CD4-positive, alpha-beta T cell treated with Interleukin-4 for 4 hours (primary cell): ENCODE results near the gene OR4C3.
"Not testable (repeated sequence)": the region's sequence is repeated elsewhere in the genome, so short reads cannot be mapped to it uniquely, and the experiment has no call there.

Experiments used
- DNase-seq: peaks from one replicate; pipeline ENCODE4 v3.0.0-alpha.2; 2020

Gene OR4C3

DNA sequence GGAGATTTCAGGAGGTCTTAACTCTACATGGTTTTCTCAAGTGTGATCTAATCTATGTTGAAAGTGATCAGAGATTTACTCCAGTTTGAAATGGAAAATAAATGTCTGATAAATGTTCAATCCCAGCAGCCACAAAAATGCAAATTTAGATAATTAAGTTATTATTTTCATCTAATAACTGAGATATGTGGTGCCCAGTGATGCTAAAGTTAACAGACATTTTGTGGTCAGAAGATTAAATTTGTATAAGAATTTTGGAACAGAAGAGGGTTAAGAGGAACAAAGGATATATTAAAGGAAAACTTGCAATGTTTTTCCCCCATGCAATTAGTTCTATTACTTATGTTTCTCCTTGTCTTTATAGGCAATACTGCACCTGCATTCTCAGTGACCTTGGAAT lies at the start of gene OR4C3:
Gene OR4C3, plus strand, starts transcription at position 301 of the 400 bp plus-strand sequence. CDS start 102 bp downstream, outside the sequence.
- not testable (repeated sequence) for DNase-seq

GRCh38 chr11:48305923-48306322 lies 18.8 kb upstream of the OR4C3 start, which contains the start of gene OR4S1:
Gene OR4S1 (plus strand): TSS chr11:48306223. CDS start chr11:48306223, 0 bp downstream.
- DNase-seq = no peak

DNA sequence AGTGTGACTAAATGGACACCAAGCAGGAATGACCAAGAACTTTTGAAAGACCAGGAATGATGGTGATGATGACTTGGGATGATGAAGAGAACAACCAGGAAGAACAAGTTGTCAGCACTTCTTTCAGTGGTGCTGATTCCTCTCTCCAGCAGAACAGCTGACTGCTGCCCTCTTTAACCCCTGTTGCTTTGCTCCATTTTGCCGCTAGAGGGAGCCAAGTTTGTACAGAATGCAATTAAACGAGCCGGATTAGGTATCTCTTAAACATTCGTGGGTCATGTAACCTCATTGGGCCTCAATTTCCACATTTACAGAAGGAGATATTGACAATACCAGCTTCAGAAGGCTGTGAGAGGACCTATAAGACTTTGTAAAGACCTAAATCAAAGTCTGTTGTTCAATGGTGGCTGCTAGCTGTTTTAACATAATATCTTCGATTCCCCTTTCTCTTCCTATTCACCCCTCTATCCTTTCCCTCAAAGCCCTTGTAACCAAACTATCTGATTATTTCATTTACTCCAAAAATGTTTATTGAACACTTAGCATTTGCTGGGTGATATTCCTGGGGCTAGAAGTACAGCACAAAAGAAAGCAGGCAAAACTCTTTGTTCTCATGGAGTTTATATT lies 16.8 kb upstream of the OR4C3 start:
- DNase-seq = peak; percentile 73

DNA sequence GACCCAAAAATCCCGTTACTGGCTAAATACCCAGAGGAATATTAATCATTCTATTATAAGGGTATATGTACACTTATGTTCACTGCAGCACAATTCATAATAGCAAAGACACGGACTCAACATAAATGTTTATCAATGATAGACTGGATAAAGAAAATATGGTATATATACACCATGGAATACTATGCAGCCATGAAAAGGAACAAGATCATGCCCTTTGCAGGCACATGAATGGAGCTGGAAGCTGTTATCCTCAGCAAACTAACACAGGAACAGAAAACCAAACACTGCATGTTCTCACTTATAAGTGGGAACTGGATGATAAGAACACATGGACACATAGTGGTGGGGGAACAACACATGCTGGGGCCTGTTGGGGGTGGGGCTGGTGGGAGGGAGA lies 11.1 kb upstream of the OR4C3 start:
- DNase-seq = not testable (repeated sequence)

- not testable (repeated sequence) for DNase-seq
These were observed 4.9 kb upstream of the OR4C3 start for GRCh38 chr11:48319813-48320212.

DNA sequence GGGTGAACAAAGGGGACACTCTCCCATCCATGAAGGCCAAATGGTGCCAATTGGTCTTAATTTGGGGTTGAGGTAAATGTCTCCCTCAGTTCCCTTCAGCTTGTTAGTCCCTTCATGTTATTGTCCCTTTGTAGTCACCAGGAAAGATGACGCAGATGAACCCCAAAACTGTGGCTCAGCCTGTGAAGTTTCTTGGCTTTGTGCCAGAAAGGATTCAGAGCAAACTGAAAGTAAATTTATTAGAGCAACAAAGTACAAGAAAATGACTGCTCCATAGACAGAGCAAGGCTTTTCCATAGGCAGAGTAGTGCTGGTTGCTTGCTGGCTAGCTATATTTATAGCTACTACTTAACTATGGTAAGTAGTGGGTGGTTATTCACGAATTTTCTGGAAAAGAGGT lies 16.7 kb downstream of the OR4C3 start:
- peak; percentile 37 for DNase-seq

DNA sequence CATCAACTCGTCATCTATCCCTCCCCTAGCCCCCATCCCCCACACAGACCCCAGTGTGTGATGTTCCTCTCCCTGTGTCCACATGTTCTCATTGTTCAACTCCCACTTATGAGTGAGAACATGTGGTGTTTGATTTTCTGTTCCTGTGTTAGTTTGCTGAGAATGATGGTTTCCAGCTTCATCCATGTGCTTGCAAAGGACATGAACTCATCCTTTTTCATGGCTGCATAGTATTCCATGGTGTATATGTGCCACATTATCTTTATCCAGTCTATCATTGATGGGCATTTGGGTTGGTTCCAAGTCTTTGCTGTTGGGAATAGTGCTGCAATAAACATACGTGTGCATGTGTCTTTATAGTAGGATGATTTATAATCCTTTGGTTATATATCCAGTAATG lies 17.8 kb downstream of the OR4C3 start:
- DNase-seq = not testable (repeated sequence)

DNA sequence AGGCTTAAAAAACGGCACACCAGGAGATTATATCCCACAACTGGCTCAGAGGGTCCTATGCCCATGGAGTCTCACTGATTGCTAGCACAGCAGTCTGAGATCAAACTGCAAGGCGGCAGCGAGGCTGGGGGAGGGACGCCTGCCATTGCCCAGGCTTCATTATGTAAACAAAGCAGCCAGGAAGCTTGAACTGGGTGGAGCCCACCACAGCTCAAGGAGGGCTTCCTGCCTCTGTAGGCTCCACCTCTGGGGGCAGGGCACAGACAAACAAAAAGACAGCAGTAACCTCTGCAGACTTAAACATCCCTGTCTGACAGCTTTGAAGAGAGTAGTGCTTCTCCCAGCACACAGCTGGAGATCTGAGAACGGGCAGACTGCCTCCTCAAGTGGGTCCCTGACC lies 21.6 kb downstream of the OR4C3 start:
- peak; percentile 10 for DNase-seq

GRCh38 chr11:48354013-48354412 lies 29.3 kb downstream of the OR4C3 start:
- DNase-seq = no peak

DNA sequence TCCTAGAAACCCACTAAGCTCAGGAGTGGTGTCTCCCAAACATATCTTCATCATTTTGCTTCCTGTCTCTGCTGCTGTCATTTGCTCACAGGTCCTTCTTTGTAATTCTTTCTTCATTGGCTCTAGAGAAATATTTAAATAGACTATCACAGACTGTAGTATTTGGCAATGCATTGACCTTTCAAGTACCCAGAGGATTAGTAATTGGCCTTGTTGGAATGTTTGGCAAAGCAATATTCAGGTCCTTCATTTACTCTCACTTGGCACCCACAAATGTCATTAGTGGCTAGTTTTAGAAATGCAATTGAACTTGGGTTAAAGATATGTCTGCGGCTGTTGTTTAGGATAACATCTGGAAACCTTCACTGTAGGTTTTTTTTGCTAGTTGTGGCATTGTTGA lies 30.0 kb downstream of the OR4C3 start:
- DNase-seq = no peak

DNA sequence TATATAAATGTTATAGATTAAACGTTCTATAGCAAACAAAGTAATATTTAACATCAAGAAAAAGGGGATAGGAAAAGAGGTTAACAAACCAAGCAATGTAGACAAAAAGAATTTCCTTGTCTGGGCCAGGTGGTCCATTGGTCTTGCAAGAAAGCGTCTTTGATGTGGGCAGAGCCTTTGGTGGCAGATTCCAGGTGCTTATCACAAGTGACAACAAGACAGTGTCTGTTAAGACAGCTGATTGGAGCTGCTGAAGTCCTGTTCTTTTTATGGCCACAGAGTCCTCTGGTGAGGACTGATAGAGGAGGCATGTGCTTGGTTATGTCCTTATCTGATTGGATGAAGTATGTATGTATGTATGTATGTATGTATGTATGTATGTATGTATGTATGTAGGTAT lies 36.6 kb downstream of the OR4C3 start:
- DNase-seq = not testable (repeated sequence)

DNA sequence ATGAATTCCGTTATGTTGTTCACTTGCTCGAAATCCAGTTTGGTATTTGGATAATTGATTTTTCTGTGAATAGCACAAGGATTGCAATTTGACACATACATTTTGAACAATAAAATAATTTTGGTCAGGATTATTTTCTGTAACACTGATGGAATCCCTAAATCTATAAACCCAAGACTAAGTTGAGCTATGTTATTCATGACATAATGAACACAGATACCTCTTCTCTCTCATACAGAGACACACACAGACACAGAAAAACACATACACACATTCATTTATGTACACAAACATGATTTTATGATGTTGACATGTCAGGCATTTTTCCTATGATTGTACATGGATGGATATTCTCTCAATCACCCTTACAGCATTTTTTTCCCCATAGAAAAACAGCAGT lies 41.6 kb downstream of the OR4C3 start, which contains the start of gene OR4C5:
Gene OR4C5, minus strand, starts transcription at position 101 of the 400 bp plus-strand sequence. Its CDS starts 0 bp downstream, at position 101.
- DNase-seq = no peak
